ENCODE results near the gene RPL10. TPM values are rescaled to one million over a fixed set of nuclear protein-coding genes. Genes with fewer than 3 reads are reported as not detected.

Gene RPL10
- total RNA-seq, 1 donor from 2014 or later: 2,853 TPM

DNA sequence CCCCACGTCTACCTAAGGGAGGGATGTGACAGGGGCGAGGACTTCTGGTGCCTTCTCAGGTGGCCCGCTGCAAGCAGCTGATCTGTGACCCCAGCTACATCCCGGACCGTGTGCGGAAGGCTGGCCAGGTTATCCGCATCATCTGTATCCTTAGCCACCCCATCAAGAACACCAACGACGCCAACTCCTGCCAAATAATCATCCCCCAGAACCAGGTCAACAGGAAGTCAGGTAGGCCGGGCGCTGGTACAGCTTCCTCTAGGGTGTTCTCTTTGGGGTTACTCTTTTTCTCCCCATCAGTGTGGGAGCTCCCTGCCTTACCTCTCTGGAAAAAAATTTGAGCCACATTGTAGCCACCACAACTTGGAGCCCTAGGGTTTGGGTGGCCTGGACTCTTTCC, 43.4 kb downstream of the RPL10 start:
- H3K4me1 Mint-ChIP-seq: peaks cover 12% of the 10 kb centered on the region
- DNase-seq (ENCODE audit: low read depth, low spot score): no peak
- peak overlapping the region; percentile 83 for H3K4me3 Mint-ChIP-seq
- TF ChIP-seq, protein P1, sequence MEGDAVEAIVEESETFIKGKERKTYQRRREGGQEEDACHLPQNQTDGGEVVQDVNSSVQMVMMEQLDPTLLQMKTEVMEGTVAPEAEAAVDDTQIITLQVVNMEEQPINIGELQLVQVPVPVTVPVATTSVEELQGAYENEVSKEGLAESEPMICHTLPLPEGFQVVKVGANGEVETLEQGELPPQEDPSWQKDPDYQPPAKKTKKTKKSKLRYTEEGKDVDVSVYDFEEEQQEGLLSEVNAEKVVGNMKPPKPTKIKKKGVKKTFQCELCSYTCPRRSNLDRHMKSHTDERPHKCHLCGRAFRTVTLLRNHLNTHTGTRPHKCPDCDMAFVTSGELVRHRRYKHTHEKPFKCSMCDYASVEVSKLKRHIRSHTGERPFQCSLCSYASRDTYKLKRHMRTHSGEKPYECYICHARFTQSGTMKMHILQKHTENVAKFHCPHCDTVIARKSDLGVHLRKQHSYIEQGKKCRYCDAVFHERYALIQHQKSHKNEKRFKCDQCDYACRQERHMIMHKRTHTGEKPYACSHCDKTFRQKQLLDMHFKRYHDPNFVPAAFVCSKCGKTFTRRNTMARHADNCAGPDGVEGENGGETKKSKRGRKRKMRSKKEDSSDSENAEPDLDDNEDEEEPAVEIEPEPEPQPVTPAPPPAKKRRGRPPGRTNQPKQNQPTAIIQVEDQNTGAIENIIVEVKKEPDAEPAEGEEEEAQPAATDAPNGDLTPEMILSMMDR (conservative IDR thresholded peaks at IDR 0.05): no peak
- no peaks in the 10 kb centered on the region for H3K27me3 Mint-ChIP-seq (ENCODE audit: low read depth)
- peaks cover 3% of the 10 kb centered on the region for H3K36me3 Mint-ChIP-seq (ENCODE audit: low read depth)
- H3K27ac Mint-ChIP-seq (ENCODE audit: unreplicated experiment): no peak overlapping the region
- H3K9me3 Mint-ChIP-seq: no peaks in the 10 kb centered on the region

DNA sequence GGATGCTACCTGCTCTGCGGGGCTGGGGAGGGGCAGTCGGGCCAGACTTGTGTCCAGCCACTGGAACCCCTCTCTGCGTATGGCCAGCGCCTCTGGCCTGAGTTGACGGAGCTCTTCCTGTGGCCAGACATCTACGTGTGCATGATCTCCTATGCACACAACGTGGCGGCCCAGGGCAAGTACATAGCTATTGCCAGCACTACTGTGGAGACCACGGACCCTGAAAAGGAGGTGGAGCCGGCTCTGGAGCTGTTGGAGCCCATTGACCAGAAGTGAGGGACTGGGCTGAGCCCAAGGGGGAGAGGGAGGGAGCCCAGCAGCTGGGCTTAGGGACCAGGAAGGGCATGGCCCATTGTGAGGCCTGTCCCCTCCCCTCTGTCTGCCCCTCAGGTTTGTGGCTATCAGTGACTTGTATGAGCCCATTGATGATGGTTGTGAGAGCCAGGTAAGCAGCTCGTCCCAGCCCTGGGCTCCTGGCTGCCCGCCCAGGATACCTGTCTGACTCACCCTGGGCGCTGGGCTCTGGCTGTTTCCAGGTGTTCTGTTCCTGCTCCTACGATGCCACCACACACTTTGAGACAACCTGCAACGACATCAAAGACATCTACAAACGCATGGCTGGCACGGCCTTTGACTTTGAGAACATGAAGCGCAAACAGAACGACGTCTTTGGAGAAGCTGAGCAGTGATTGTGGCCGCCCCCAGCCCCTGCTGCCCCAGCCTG, 44.0 kb downstream of the RPL10 start:
- Mint-ChIP-seq H3K27me3 (ENCODE audit: low read depth) (no peaks in the 10 kb centered on the region), H3K36me3 (ENCODE audit: low read depth) (peaks cover 3% of the 10 kb centered on the region), H3K27ac (ENCODE audit: unreplicated experiment) (no peak overlapping the region), H3K9me3 (no peaks in the 10 kb centered on the region), H3K4me3 (peak overlapping the region; percentile 83), H3K4me1 (peaks cover 12% of the 10 kb centered on the region)
- TF ChIP-seq, protein P1 (conservative IDR thresholded peaks at IDR 0.05): no peak
- no peak for DNase-seq (ENCODE audit: low read depth, low spot score)

DNA sequence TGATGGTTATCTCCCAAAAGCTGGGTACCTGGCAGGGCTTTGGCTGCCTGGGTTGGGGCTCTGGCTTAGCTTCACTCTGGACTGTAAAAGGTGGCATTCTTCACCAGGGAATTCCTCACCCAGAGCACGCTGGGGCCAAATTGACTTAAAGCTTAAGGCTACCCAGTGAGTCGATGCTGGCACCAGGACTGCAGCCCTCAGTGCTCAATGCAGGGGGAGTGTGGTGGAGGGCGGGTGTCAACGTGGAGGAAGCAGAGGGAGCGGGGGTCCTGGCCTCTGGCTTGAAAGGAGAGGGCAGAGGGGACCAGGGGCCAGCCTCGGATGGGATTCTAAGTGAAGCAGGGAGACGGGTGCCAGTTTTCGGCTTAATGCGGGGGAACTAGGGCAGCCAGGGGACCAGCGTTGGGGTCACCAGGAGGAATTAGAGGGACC, 45.3 kb downstream of the RPL10 start:
- Mint-ChIP-seq H3K36me3 (ENCODE audit: low read depth) (no peaks in the 10 kb centered on the region), H3K4me1 (peaks cover 6% of the 10 kb centered on the region)
- TF ChIP-seq, protein P1 (conservative IDR thresholded peaks at IDR 0.05): no peak

DNA sequence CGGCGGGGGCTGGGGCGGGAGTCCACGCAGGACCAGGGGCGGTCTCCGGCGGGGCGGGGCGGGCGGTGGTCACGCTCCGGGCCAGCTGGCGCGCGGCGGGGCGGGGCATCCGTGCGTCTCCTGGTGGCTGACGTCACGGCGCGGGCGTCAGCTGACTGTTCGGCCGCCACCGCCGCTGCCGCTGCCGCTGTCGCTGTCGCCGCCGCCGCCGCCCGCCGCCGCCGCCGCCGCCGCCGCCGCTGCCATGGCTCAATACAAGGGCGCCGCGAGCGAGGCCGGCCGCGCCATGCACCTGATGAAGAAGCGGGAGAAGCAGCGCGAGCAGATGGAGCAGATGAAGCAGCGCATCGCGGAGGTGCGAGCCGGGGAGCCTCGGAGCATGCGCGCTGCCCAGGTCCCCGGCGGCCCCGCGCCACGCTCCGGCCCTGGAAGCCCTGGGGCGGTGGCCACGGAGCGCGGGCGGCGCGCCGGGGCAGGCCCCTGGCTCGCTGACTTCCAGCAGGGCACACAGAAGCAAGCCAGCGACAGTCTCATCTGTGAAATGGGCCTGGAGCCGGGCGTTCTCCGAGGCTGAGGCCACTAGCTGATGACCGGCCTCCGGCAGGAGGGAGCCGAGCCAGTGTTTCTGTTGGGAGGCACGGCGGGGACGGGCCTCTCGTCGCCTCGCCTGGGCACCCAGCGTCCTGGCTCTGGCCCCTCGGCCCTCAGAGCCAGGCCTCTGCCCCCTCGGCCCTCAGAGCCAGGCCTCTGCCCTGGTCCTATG, 46.0 kb downstream of the RPL10 start, which contains the start of gene FAM50A:
Gene FAM50A (plus strand): TSS at position 150 of the 763 bp plus-strand sequence. CDS start 95 bp downstream, at position 245.
- no peaks in the 10 kb centered on the region for H3K9me3 Mint-ChIP-seq
- peak within 1 kb of the TSS; percentile 83 for H3K4me3 Mint-ChIP-seq
- TF ChIP-seq, protein P1 (conservative IDR thresholded peaks at IDR 0.05): no peak
- no peaks in the 10 kb centered on the region for H3K27me3 Mint-ChIP-seq (ENCODE audit: low read depth)
- H3K4me1 Mint-ChIP-seq: peaks cover 6% of the 10 kb centered on the region
- peak within 1 kb of the TSS; percentile 78 for H3K27ac Mint-ChIP-seq (ENCODE audit: unreplicated experiment)
- peak; percentile 50 for DNase-seq (ENCODE audit: low read depth, low spot score)
- H3K36me3 Mint-ChIP-seq (ENCODE audit: low read depth): no peaks in the 10 kb centered on the region

More for the DNA sequence above, 45.3 kb downstream of the RPL10 start:
- Mint-ChIP-seq H3K9me3 (no peaks in the 10 kb centered on the region), H3K27ac (ENCODE audit: unreplicated experiment) (peak overlapping the region; percentile 78), H3K27me3 (ENCODE audit: low read depth) (no peaks in the 10 kb centered on the region), H3K4me3 (peak overlapping the region; percentile 83)
- no peak for DNase-seq (ENCODE audit: low read depth, low spot score)

DNA sequence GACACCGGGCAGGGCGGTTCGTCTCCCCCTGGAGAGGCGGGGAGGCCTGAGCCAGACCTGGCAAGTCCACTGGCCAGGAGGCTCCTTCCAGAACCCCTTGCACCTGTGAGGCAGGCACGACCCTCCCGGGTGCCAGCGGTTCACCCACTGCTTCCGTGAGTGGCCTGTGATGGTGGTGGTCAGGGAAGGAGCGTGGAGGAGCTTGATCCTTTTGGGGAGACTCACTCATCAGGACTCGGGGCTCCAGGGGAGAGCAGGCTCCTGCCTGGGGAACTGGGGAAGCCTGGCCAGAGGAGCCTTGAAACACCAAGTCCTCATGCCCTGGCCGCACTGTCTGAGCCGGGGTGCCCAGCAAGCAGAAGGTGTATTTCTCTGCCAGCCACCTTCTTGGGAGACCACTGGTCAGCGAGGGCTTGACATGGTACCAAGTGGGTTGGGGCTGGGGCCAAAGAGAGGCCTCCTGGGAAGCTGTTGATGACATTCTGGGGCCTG, 46.6 kb downstream of the RPL10 start:
- peak overlapping the region; percentile 27 for H3K4me3 Mint-ChIP-seq
- H3K27ac Mint-ChIP-seq (ENCODE audit: unreplicated experiment): no peak overlapping the region
- TF ChIP-seq, protein P1 (conservative IDR thresholded peaks at IDR 0.05): no peak
- peaks cover 6% of the 10 kb centered on the region for H3K4me1 Mint-ChIP-seq
- no peaks in the 10 kb centered on the region for H3K9me3 Mint-ChIP-seq
- no peak for DNase-seq (ENCODE audit: low read depth, low spot score)
- no peaks in the 10 kb centered on the region for H3K27me3 Mint-ChIP-seq (ENCODE audit: low read depth)
- no peaks in the 10 kb centered on the region for H3K36me3 Mint-ChIP-seq (ENCODE audit: low read depth)

Measured in neural crest cell (in vitro differentiated cells).